H1 (cell line): ENCODE results near the gene STXBP6. TPM values are rescaled to one million over a fixed set of nuclear protein-coding genes. Genes with fewer than 3 reads are reported as not detected.

ENCODE experiments used
- CTCF ChIA-PET: fragments of 300-600 bp; sonication (Branson Sonifier 250); formaldehyde crosslinking; loops from one replicate; lab custom pipeline; 2021; ENCODE audit not compliant: partially characterized antibody; lab: Charles Lee
- POLR2A ChIA-PET: fragments of 300-600 bp; sonication (Branson Sonifier 250); formaldehyde crosslinking; loops from one replicate; lab custom pipeline; 2021; ENCODE audit warnings: inconsistent platforms; ENCODE audit not compliant: partially characterized antibody; lab: Charles Lee
- DNase-seq, 2 experiments: peaks; one replicate each; pipeline versions ENCODE4 v3.0.0 to v3.0.0-alpha.2; 2010 to 2022; ENCODE audit warnings: low spot score in 2 of 2, low read depth in 1 of 2, mixed read lengths in 1 of 2
- FAIRE-seq: peaks from 2 replicates; lab custom pipeline; 2011; peaks lifted over from hg19 to GRCh38; lab: Jason Lieb, UNC
- H2AFZ ChIP-seq: 2 replicates; pipeline ENCODE4 v1.8.1; 2012; ENCODE audit warnings: low read length, inconsistent platforms
- H2AK5ac ChIP-seq: 2 replicates; pipeline ENCODE4 v1.6.1; 2013; ENCODE audit warnings: low read depth, low read length
- H2BK120ac ChIP-seq: replicated peaks from 2 replicates; pipeline ENCODE3; 2013; ENCODE audit warnings: low read depth, low read length, inconsistent platforms
- H2BK12ac ChIP-seq: 2 replicates; pipeline ENCODE4 v1.6.1; 2013; ENCODE audit warnings: low read depth, low read length
- H2BK15ac ChIP-seq: 2 replicates; pipeline ENCODE4 v1.6.1; 2013; ENCODE audit warnings: low read length
- H2BK20ac ChIP-seq: 2 replicates; pipeline ENCODE4 v1.6.1; 2013; ENCODE audit warnings: low read length
- H2BK5ac ChIP-seq: 2 replicates; pipeline ENCODE4 v1.6.1; 2013; ENCODE audit warnings: low read depth, low read length
- H3K14ac ChIP-seq: 2 replicates; pipeline ENCODE4 v1.6.1; 2013; ENCODE audit warnings: inconsistent platforms; ENCODE audit not compliant: insufficient read length
- H3K18ac ChIP-seq: 2 replicates; pipeline ENCODE4 v1.6.1; 2013; ENCODE audit warnings: low read length; ENCODE audit errors: extremely low read depth
- H3K23ac ChIP-seq: 2 replicates; pipeline ENCODE4 v1.6.1; 2013; ENCODE audit warnings: inconsistent platforms; ENCODE audit not compliant: insufficient read length
- H3K23me2 ChIP-seq: 2 replicates; pipeline ENCODE4 v1.6.1; 2013; ENCODE audit warnings: low read depth, low read length
- H3K27ac ChIP-seq: 2 replicates; pipeline ENCODE4 v1.6.1; 2011; ENCODE audit warnings: low read depth, low read length, inconsistent platforms
- H3K27me3 ChIP-seq, 4 experiments: replicated peaks in 1 of 4; 1 replicate in 1 of 4; 2 replicates in 3 of 4; pipeline versions ENCODE4 v1.6.1 to v1.8.1; 2011 to 2013; ENCODE audit warnings: low read length in 3 of 4, mild to moderate bottlenecking in 3 of 4, inconsistent platforms in 2 of 4, mixed read lengths in 2 of 4, moderate library complexity in 1 of 4; ENCODE audit not compliant: control insufficient read depth in 3 of 4, insufficient read depth in 3 of 4; ENCODE audit errors: extremely low read depth in 1 of 4
- H3K36me3 ChIP-seq, 4 experiments: 2 replicates each; pipeline versions ENCODE4 v1.6.1 to v1.8.1; 2011 to 2013; ENCODE audit warnings: mild to moderate bottlenecking in 4 of 4, low read length in 3 of 4, moderate library complexity in 2 of 4, control low read depth in 1 of 4, inconsistent platforms in 1 of 4; ENCODE audit not compliant: insufficient read depth in 4 of 4, control insufficient read depth in 2 of 4
- H3K4ac ChIP-seq: replicated peaks from 2 replicates; pipeline ENCODE3; 2013; ENCODE audit warnings: low read length, low read depth, mixed read lengths, inconsistent platforms; ENCODE audit not compliant: insufficient read length
- H3K4me1 ChIP-seq, 4 experiments: replicated peaks in 1 of 4; 1 replicate in 1 of 4; 2 replicates in 3 of 4; pipeline versions ENCODE4 v1.6.1 to v1.8.1; 2011 to 2013; ENCODE audit warnings: low read length in 3 of 4, inconsistent platforms in 2 of 4, mixed read lengths in 1 of 4; ENCODE audit not compliant: insufficient read depth in 4 of 4, control insufficient read depth in 3 of 4
- H3K4me2 ChIP-seq, 2 experiments: 2 replicates each; pipeline versions ENCODE4 v1.6.1 to v1.8.1; 2011 to 2013; ENCODE audit warnings: low read depth in 2 of 2, low read length in 2 of 2, control low read depth in 1 of 2, inconsistent platforms in 1 of 2, mild to moderate bottlenecking in 1 of 2; ENCODE audit not compliant: insufficient read depth in 1 of 2
- H3K4me3 ChIP-seq, 4 experiments: fragments of 200-600, 300-600 bp in 1 of 4; sonication (generic), shearing (Covaris generic), sonication (Bioruptor Twin) in 1 of 4; 2 replicates each; pipeline versions ENCODE4 v1.5.1 to v1.8.1; 2011 to 2016; ENCODE audit warnings: low read length in 4 of 4, low read depth in 3 of 4, control low read depth in 2 of 4, inconsistent platforms in 2 of 4, mild to moderate bottlenecking in 2 of 4, mixed read lengths in 1 of 4, moderate library complexity in 1 of 4; ENCODE audit not compliant: insufficient read depth in 2 of 4; ENCODE audit errors: extremely low read depth in 1 of 4
- H3K56ac ChIP-seq: replicated peaks from 2 replicates; pipeline ENCODE3; 2013; ENCODE audit warnings: low read depth, mild to moderate bottlenecking, mixed read lengths, low read length, inconsistent platforms; ENCODE audit not compliant: insufficient read length
- H3K79me1 ChIP-seq: 2 replicates; pipeline ENCODE4 v1.6.1; 2013; ENCODE audit warnings: low read depth, low read length, control low read depth
- H3K79me2 ChIP-seq, 2 experiments: 2 replicates each; pipeline versions ENCODE4 v1.6.1 to v1.8.1; 2012 to 2013; ENCODE audit warnings: low read length in 2 of 2, mild to moderate bottlenecking in 2 of 2, inconsistent platforms in 1 of 2; ENCODE audit not compliant: insufficient read depth in 2 of 2, control insufficient read depth in 1 of 2
- H3K9ac ChIP-seq, 4 experiments: replicated peaks in 1 of 4; 1 replicate in 1 of 4; 2 replicates in 3 of 4; pipeline versions ENCODE4 v1.6.1 to v1.8.1; 2011 to 2013; ENCODE audit warnings: low read depth in 3 of 4, low read length in 3 of 4, control low read depth in 2 of 4, mild to moderate bottlenecking in 2 of 4, moderate library complexity in 2 of 4, inconsistent platforms in 1 of 4; ENCODE audit errors: extremely low read depth in 1 of 4
- H3K9me3 ChIP-seq, 2 experiments: 2 replicates each; pipeline versions ENCODE4 v1.6.1 to v1.8.1; 2012 to 2013; ENCODE audit warnings: mild to moderate bottlenecking in 2 of 2, moderate library complexity in 2 of 2, control low read depth in 1 of 2, inconsistent platforms in 1 of 2, low read depth in 1 of 2, low read length in 1 of 2, mixed read lengths in 1 of 2; ENCODE audit not compliant: insufficient read depth in 2 of 2
- H4K20me1 ChIP-seq, 2 experiments: replicated peaks in 1 of 2; 2 replicates each; pipeline versions ENCODE3 to v1.8.1; 2011 to 2013; ENCODE audit warnings: inconsistent platforms in 2 of 2, low read length in 2 of 2, mild to moderate bottlenecking in 1 of 2; ENCODE audit not compliant: insufficient read depth in 2 of 2, control insufficient read depth in 1 of 2
- H4K5ac ChIP-seq: 2 replicates; pipeline ENCODE4 v1.6.1; 2013; ENCODE audit warnings: low read length, low read depth, mixed read lengths, inconsistent platforms; ENCODE audit not compliant: insufficient read length
- H4K8ac ChIP-seq: 2 replicates; pipeline ENCODE4 v1.8.0; 2013; ENCODE audit warnings: mild to moderate bottlenecking, moderate library complexity, low read length, inconsistent platforms; ENCODE audit not compliant: insufficient read depth; ENCODE audit errors: extremely low read depth
- H4K91ac ChIP-seq: replicated peaks from 2 replicates; pipeline ENCODE3; 2013; ENCODE audit warnings: low read length, mixed read lengths, inconsistent platforms; ENCODE audit not compliant: insufficient read length
- ASH2L ChIP-seq: fragments of 200-600, 300-600 bp; sonication (generic); IDR thresholded peaks from one replicate; pipeline ENCODE4 v1.7.1; 2017; ENCODE audit warnings: low read length
- BRCA1 ChIP-seq: IDR thresholded peaks from 2 replicates; pipeline ENCODE4 v1.6.1; 2012; ENCODE audit warnings: low read depth, low read length, improper control_type of control experiment
- CBX8 ChIP-seq: fragments of 300-800, 300-1000 bp; sonication (generic); IDR thresholded peaks from 2 replicates; pipeline ENCODE4 v1.7.1; 2016; ENCODE audit warnings: low read depth, low read length, borderline replicate concordance
- EGR1 ChIP-seq: IDR thresholded peaks from 2 replicates; pipeline ENCODE4 v1.6.1; 2011; ENCODE audit warnings: low read depth, low read length, borderline replicate concordance
- FOSL1 ChIP-seq: IDR thresholded peaks from 2 replicates; pipeline ENCODE4 v1.6.1; 2011; ENCODE audit warnings: mild to moderate bottlenecking, low read depth, low read length, moderate library complexity; ENCODE audit not compliant: insufficient read depth
- GABPA ChIP-seq: IDR thresholded peaks from 2 replicates; pipeline ENCODE4 v1.6.1; 2011; ENCODE audit warnings: mild to moderate bottlenecking, low read length, moderate library complexity, borderline replicate concordance; ENCODE audit not compliant: insufficient read depth
- HDAC6 ChIP-seq: IDR thresholded peaks from one replicate; pipeline ENCODE4 v1.7.1; 2012; ENCODE audit warnings: low read depth, mild to moderate bottlenecking, inconsistent platforms, low read length, moderate library complexity
- JUND ChIP-seq: IDR thresholded peaks from 2 replicates; pipeline ENCODE4 v1.6.1; 2011; ENCODE audit warnings: mild to moderate bottlenecking, improper control_type of control experiment, low read length
- KDM1A ChIP-seq: fragments of 200-600, 300-600 bp; sonication (generic); IDR thresholded peaks from 2 replicates; pipeline ENCODE4 v1.7.1; 2016; ENCODE audit warnings: mild to moderate bottlenecking, low read length, borderline replicate concordance
- PHF8 ChIP-seq: fragments of 200-600 bp; sonication (generic); conservative IDR thresholded peaks from 2 replicates; pipeline ENCODE4 v1.7.1; 2012; ENCODE audit warnings: low read depth, mild to moderate bottlenecking, inconsistent platforms, low read length, moderate library complexity
- POLR2A ChIP-seq, 2 experiments: IDR thresholded peaks; 1 replicate in 1 of 2; 2 replicates in 1 of 2; pipeline ENCODE4 v1.6.1; 2011; ENCODE audit warnings: low read depth in 2 of 2, low read length in 2 of 2, mild to moderate bottlenecking in 2 of 2; ENCODE audit errors: control extremely low read depth in 1 of 2
- POLR2AphosphoS5 ChIP-seq: IDR thresholded peaks from 2 replicates; pipeline ENCODE4 v1.6.1; 2011; ENCODE audit warnings: low read depth, low read length
- RXRA ChIP-seq: IDR thresholded peaks from 2 replicates; pipeline ENCODE4 v1.6.1; 2011; ENCODE audit warnings: low read depth, mild to moderate bottlenecking, low read length, moderate library complexity; ENCODE audit not compliant: insufficient read depth
- SP2 ChIP-seq: IDR thresholded peaks from 2 replicates; pipeline ENCODE4 v1.6.1; 2012; ENCODE audit warnings: mild to moderate bottlenecking, low read length, inconsistent platforms
- TEAD4 ChIP-seq: IDR thresholded peaks from 2 replicates; pipeline ENCODE4 v1.6.1; 2012; ENCODE audit warnings: low read depth, low read length, inconsistent platforms, mixed read lengths
- WGBS, 2 experiments: shearing (Covaris generic) in 1 of 2; methylation state at CpG; one replicate each; pipeline versions ENCODE4 v1.1.6 to v1.1.7; 2013 to 2015; ENCODE audit warnings: low lambda C conversion rate in 2 of 2, mixed read lengths in 2 of 2, inconsistent platforms in 1 of 2, low coverage in 1 of 2, missing lambda C conversion rate in 1 of 2; ENCODE audit not compliant: insufficient replicate concordance in 2 of 2, insufficient coverage in 1 of 2, insufficient read length in 1 of 2; ENCODE audit errors: extremely low coverage in 1 of 2, missing lambda C conversion rate in 1 of 2; 5-methylcytosine and 5-hydroxymethylcytosine counted together
- polyA plus RNA-seq, 7 experiments: library from polyadenylated mRNA; depleted of rRNA in 3 of 7; stranded (reverse) in 5 of 7; unstranded in 2 of 7; fragments of >200 nt in 5 of 7; fragments of 200-250 nt in 2 of 7; gene quantifications; 1 replicate in 5 of 7; 2 replicates in 1 of 7; 4 replicates in 1 of 7; pipeline versions ENCODE4 v1.2.1 to v1.2.3, GENCODE V29; 2011 to 2013; ENCODE audit warnings: missing spikeins in 2 of 7, mixed read lengths in 2 of 7
- total RNA-seq: library from RNA; stranded (reverse); fragmentation: NEBNext Ultra II Directional; extraction: Animal tissue kit (Norgen Biotek cat#: 25700); gene quantifications from 2 replicates; pipeline ENCODE4 v1.2.1, GENCODE V29; 2021

STXBP6 gene
- total and polyA plus RNA-seq, 2 of the 8 experiments (the other 6 are each of a cell fraction or from before 2014, with no cell fraction given), result 9.4 to 18.1 TPM

DNA sequence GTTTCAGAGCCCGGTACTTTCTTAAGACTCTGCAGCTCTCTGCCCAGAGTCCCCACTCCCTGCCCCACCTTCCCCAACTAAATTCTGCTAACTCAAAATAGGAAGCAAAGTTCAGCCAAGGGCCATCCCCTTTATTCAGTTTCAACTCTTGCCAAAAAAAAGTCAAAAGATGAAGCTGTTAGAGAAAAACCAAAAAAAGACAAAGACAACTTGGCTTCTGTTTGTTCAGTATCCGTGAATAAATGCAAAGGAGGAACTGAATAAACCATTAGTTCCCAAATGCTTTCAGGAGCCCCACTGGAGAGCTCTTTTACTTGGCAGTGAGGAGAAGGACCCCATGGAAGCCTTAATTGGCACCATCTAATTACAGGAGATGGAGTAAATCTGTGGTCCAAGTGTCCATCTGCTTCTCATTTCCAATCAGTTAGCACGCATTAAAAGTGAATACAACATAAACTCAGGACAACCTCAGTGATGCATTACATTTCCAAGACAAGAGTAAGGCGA, 260.5 kb downstream of the STXBP6 start:
- H2AK5ac ChIP-seq, result no peak overlapping the region
- H2BK120ac ChIP-seq, result no peak overlapping the region
- H3K9me3 ChIP-seq, result no peaks in the 10 kb centered on the region
- no peak overlapping the region for H4K5ac ChIP-seq
- H3K79me1 ChIP-seq, result no peaks in the 10 kb centered on the region
- H2BK20ac ChIP-seq, result no peak overlapping the region
- H3K27ac ChIP-seq, result no peak overlapping the region
- POLR2A ChIA-PET, result no interaction called here
- CTCF ChIA-PET, result interaction anchor here (1.1 to 2.6 kb wide), 2 partner anchors 13 to 17 kb away, joined by 3 to 7 read pairs; no protein-coding TSS in a partner anchor
- H3K79me2 ChIP-seq, result no peaks in the 10 kb centered on the region
- H3K4me3 ChIP-seq, result no peak overlapping the region
- no peaks in the 10 kb centered on the region for H4K20me1 ChIP-seq
- H3K4ac ChIP-seq, result no peak overlapping the region
- H4K8ac ChIP-seq, result no peak overlapping the region
- no peak overlapping the region for H4K91ac ChIP-seq
- no peaks in the 10 kb centered on the region; the same call in 1 of the 2 replicates for H3K23me2 ChIP-seq
- H3K14ac ChIP-seq, result no peak overlapping the region
- H3K56ac ChIP-seq, result no peak overlapping the region
- H2BK15ac ChIP-seq, result no peak overlapping the region
- H2BK12ac ChIP-seq, result no peak overlapping the region
- no peak overlapping the region for H2BK5ac ChIP-seq
- no peak overlapping the region for H3K4me2 ChIP-seq
- DNase-seq, result no peak
- no peak for FAIRE-seq
- H3K9ac ChIP-seq, result no peak overlapping the region
- WGBS, 2 experiments, result 83% methylated on average over 4 of the region's 4 CpGs; no CpG with 5 or more reads in 1 of the 2 experiments
- H2AFZ ChIP-seq, result no peak overlapping the region
- no peak overlapping the region for H3K23ac ChIP-seq
- no peaks in the 10 kb centered on the region for H3K27me3 ChIP-seq
- H3K4me1 ChIP-seq, result no peaks in the 10 kb centered on the region
- H3K18ac ChIP-seq, result no peak overlapping the region
- H3K36me3 ChIP-seq, result no peaks in the 10 kb centered on the region
- no peak for TF ChIP-seq TEAD4
- no peak for TF ChIP-seq HDAC6
- TF ChIP-seq KDM1A, result no peak
- TF ChIP-seq GABPA, result no peak
- no peak for TF ChIP-seq SP2
- no peak for TF ChIP-seq PHF8
- TF ChIP-seq POLR2AphosphoS5, result no peak
- no peak for TF ChIP-seq JUND
- TF ChIP-seq ASH2L, result no peak
- TF ChIP-seq RXRA, result no peak
- TF ChIP-seq FOSL1, result no peak
- no peak for TF ChIP-seq CBX8
- no peak for TF ChIP-seq BRCA1
- no peak for TF ChIP-seq EGR1
- no peak for TF ChIP-seq POLR2A (IDR thresholded peaks at IDR 0.05; ENCODE audit: control extremely low read depth in 1 of 2, low read depth in 2 of 2, low read length in 2 of 2)
